Stomach (tissue), 4 donors: Measurements from ENCODE around the gene TCF7.

Experiments
- EP300 ChIP-seq: sonication (generic); formaldehyde crosslinking; IDR thresholded peaks from one replicate; pipeline ENCODE4 v1.6.1; 2017; ENCODE audit warnings: antibody characterized with exemption
- POLR2A ChIP-seq, 4 donors: fragments of 450-650 bp; IDR thresholded peaks; one replicate each; pipeline ENCODE4 v1.6.1; 2016; ENCODE audit warnings: antibody characterized with exemption in 4 of 4, control low read depth in 2 of 4, mild to moderate bottlenecking in 1 of 4, moderate library complexity in 1 of 4
- POLR2AphosphoS5 ChIP-seq, 3 donors: sonication (generic); formaldehyde crosslinking; IDR thresholded peaks; one replicate each; pipeline ENCODE4 v1.6.1; 2016; ENCODE audit warnings: antibody characterized with exemption in 3 of 3
- TF ChIP-seq, protein P1 (sequence below), 7 experiments: fragments of 450-650 bp in 4 of 7; fragments of 200-600 bp in 3 of 7; sonication (generic) in 3 of 7; IDR thresholded peaks; one replicate each; pipeline ENCODE4 v1.5.1; 2016 to 2019; ENCODE audit warnings: antibody characterized with exemption in 7 of 7, control low read depth in 2 of 7, mild to moderate bottlenecking in 1 of 7

- TF ChIP-seq, protein P1, sequence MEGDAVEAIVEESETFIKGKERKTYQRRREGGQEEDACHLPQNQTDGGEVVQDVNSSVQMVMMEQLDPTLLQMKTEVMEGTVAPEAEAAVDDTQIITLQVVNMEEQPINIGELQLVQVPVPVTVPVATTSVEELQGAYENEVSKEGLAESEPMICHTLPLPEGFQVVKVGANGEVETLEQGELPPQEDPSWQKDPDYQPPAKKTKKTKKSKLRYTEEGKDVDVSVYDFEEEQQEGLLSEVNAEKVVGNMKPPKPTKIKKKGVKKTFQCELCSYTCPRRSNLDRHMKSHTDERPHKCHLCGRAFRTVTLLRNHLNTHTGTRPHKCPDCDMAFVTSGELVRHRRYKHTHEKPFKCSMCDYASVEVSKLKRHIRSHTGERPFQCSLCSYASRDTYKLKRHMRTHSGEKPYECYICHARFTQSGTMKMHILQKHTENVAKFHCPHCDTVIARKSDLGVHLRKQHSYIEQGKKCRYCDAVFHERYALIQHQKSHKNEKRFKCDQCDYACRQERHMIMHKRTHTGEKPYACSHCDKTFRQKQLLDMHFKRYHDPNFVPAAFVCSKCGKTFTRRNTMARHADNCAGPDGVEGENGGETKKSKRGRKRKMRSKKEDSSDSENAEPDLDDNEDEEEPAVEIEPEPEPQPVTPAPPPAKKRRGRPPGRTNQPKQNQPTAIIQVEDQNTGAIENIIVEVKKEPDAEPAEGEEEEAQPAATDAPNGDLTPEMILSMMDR (IDR thresholded peaks at IDR 0.05), result no peak
- TF ChIP-seq POLR2A (IDR thresholded peaks at IDR 0.05), result no peak
- TF ChIP-seq EP300, result no peak
- TF ChIP-seq POLR2AphosphoS5 (IDR thresholded peaks at IDR 0.05), result no peak
Measured at GRCh38 chr5:134083517-134083916, 31.0 kb upstream of the TCF7 start.
